OCI-M2 (cell line): ENCODE measurements around the gene S100A13.
"Not testable (repeated sequence)": the region's sequence is repeated elsewhere in the genome, so short reads cannot be mapped to it uniquely, and the experiment has no call there.

ENCODE experiments used
- DNase-seq: peaks from one replicate; lab custom pipeline; 2025; ENCODE audit not compliant: unreplicated experiment; lab: John Stamatoyannopoulos, UW

S100A13 gene

GRCh38 chr1:153608089-153608682 lies 19.1 kb downstream of the S100A13 start:
- no peak for DNase-seq

DNA sequence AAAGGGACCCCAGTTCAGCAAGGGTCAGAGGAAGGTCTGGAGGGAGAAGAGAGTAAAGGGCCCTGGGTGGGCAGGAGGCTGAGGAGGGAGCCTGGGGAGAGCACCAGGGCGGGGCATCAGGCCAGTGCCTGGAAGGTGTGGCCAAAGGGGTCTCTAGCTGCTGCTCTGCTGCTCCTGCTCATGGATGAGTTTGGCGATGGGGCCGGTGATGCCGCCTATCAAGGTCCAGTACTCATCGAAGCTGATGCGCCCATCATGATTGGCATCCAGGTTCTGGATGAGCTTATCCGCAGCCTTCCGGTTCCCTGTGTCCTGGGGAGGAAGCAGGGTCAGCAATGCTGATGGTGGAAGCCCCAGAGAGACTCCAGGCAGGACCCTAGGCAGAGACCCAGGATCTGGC lies 19.9 kb downstream of the S100A13 start:
- DNase-seq, result no peak

DNA sequence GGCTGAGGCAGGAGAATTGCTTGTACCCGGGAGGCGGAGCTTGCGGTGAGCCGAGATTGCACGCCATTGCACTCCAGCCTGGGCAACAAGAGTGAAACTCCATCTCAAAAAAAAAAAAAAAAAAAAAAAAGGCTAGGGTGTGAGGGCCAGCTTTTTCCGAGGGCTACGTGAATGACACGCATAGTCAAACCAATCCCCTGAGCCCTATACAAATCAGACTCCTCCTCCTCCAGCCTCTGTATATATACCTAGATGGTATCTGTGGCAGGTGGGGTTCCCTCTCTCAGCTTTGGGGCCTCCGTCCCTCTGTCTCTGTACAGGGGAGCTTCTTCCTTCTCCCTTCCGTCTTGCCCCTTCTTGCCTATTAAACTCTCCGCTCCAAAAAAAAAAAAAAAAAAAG lies 21.1 kb downstream of the S100A13 start:
- DNase-seq, result no peak

GRCh38 chr1:153602749-153603148 lies 24.6 kb downstream of the S100A13 start:
- DNase-seq, result no peak

DNA sequence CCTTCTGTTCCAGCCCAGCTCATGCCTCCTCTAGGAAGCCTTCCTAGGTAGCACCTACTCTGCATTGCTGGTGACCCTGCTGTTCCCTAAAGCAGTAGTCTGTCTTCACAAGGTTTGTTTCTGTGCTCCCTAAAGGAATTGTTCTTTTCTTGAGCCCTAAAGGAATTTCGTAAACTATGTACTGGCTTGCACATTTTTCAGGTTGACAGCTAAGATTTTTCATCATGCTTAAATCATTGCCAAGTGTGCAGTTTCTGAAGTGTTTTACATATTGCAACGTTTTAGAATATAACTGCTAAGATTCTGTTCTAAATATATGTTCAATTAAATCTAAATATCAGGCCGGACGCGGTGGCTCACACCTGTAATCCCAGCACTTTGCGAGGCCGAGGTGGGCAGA lies 27.5 kb downstream of the S100A13 start:
- no peak for DNase-seq

GRCh38 chr1:153598309-153599172 lies 28.8 kb downstream of the S100A13 start:
- no peak for DNase-seq

GRCh38 chr1:153597206-153597605 lies 30.1 kb downstream of the S100A13 start:
- no peak for DNase-seq

DNA sequence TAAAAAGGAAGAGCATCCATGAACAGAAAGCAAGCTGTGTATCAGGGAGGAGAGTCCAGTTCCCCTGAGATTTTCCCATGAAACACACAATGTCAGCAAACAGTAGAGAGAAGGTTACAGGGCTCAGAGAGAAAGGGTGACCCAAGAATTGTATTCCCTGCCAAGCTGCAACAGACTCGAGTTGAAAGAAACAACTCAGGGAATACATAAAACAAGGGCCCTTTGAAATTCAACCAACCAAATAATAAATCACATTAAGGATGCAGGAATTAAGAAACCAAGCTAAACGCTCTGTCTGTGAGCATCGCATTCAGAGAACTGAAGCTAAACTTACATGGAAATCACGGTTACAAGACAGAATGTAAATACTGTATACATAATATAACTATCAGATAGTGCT lies 34.6 kb downstream of the S100A13 start:
- DNase-seq, result no peak

- no peak for DNase-seq
These were observed 38.8 kb downstream of the S100A13 start for GRCh38 chr1:153588482-153588881.

GRCh38 chr1:153588033-153588432 lies 39.3 kb downstream of the S100A13 start:
- not testable (repeated sequence) for DNase-seq

DNA sequence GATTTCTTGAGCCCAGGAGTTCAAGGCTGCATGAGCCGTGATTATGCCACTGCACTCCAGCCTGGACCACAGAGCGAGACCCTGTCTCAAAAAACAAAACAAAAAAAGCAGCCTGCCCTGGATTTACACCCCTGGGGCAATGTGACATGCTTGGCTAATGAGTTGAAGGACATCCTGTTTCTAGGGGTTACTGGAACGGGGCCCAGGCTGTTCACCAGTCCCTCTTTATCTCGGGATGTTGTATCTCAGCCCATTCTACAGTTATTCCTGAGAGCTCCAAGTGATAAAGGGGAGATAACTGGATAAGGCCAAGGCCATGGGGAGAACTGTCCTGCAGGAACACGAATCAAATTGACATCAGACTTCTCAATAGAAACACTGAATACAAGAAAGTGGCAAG lies 40.0 kb downstream of the S100A13 start:
- DNase-seq, result no peak

DNA sequence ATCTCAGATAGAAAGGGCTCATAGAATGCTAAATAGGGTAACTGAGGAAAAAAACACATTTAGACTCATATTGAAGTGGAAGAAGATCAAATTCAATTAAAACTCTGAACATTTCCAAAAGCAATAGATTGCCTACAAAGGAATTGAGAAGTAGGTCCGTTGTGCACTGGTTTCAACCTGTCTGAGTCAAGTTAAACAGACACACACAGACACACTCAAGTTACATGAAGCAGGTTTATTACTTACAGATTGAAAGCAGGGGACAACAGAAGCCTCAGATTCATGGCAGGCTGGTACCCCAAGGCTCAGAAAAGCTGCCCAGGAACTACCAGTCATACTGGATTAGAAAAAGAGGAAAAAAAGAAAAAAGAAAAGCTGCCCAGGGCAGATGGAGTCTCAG lies 41.0 kb downstream of the S100A13 start:
- DNase-seq, result no peak

GRCh38 chr1:153585006-153585405 lies 42.3 kb downstream of the S100A13 start:
- no peak for DNase-seq

DNA sequence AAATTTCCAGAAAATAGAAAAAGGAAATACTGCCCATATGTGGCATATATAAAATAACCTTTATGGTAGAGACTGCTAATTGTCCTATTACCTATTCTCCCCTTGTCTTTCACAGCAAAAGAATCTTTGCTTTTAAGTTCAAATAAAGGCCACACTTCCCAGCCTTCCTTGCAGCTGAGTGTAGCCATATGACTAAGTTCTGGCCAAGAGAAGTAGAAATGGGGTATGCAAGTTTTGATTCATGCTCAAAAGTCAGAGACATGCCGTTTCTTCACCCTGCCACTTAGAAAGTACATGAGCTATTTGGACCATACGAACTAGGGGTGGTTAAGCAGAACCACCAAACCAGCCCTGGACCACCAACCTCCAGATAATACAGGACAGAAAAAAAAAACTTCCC lies 43.3 kb downstream of the S100A13 start:
- no peak for DNase-seq

DNA sequence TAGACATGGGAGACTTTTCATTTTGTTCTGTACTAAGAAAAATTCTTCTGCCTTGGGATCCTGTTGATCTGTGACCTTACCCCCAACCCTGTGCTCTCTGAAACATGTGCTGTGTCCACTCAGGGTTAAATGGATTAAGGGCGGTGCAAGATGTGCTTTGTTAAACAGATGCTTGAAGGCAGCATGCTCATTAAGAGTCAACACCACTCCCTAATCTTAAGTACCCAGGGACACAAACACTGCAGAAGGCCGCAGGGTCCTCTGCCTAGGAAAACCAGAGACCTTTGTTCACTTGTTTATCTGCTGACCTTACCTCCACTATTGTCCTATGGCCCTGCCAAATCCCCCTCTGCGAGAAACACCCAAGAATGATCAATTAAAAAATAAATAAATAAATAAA lies 43.8 kb downstream of the S100A13 start:
- DNase-seq, result not testable (repeated sequence)

DNA sequence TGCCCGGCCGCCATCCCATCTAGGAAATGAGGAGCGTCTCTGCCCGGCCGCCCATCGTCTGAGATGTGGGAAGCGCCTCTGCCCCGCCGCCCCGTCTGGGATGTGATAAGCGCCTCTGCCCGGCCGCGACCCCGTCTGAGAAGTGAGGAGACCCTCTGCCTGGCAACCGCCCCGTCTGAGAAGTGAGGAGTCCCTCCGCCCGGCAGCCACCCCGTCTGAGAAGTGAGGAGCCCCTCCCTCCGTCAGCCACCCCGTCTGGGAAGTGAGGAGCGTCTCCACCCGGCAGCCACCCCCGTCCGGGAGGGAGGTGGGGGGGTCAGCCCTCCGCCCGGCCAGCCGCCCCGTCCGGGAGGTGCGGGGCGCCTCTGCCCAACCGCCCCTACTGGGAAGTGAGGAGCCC lies 44.5 kb downstream of the S100A13 start:
- DNase-seq, result not testable (repeated sequence)

- DNase-seq, result no peak
These were observed 48.4 kb downstream of the S100A13 start for GRCh38 chr1:153578936-153579335.

DNA sequence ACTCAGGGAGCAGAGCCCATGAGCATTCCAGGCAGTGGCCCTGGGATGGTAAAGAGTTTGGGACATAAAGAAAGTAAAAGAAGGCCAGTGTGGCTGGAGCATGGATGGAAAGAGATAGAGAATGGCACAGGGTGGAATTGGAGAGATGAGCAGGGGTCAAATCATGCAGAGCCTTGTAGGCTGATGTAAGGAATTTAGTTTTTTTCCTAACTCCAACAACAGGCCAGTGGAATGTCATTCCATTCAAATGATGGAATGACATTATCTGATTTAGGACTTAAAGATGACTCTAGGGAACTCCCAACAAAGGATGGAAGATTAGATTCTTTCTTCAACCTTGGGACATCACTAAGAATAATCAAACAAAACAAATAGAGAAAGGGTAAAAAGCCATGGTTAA lies 48.8 kb downstream of the S100A13 start:
- no peak for DNase-seq

DNA sequence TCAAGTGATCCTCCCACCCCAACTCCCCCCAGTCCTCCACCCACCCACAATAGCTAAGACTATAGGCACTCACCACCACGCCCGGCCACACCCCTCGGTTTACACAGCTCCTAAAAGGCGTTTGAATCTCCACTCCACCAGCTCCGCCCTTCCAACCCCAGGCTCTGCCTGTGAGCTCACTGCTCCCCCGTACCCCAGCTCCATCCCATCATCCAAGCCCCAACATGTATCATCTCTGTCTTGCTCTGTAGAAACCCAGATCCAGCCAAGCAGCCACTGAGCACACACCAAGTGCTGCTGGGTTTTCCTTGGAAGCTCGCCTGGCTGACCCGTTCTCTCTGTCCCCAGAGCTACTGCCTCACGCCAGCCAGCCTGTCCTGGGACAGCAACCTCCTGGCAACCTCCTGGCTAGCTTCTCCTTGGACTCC lies 49.7 kb downstream of the S100A13 start:
- no peak for DNase-seq

GRCh38 chr1:153577138-153577537 lies 50.2 kb downstream of the S100A13 start:
- no peak for DNase-seq

GRCh38 chr1:153575497-153575896 lies 51.8 kb downstream of the S100A13 start:
- DNase-seq, result not testable (repeated sequence)

- DNase-seq, result not testable (repeated sequence)
These were observed 52.2 kb downstream of the S100A13 start for GRCh38 chr1:153575081-153575491.

DNA sequence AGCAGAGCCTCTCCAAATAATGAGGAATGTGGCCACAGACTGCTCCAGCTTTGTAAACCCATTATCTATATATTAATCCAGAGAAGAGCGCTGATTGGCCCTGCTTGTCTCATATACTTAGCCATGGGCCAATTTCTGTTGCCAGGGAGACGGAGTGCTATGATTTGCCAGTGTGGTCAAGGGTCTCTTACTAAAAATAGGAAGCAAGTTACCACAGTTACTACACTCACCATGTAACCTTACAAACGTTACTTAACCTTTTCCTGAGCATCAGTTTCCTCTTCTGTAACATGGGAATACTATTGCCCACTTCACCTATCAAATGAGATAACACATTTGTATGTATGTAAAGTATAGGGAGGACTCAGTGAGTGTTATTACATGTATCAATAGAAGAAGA lies 54.0 kb downstream of the S100A13 start:
- DNase-seq, result no peak
